LNCAP (cell line): ENCODE measurements around the gene CD163.

Experiments used
- CTCF ChIP-seq: fragments of 450-650 bp; IDR thresholded peaks from 2 replicates; pipeline ENCODE4 v1.5.1; 2017; ENCODE audit warnings: mild to moderate bottlenecking

Gene CD163

GRCh38 chr12:7499636-7500035 lies 3.9 kb downstream of the CD163 start:
- no peak for TF ChIP-seq CTCF

GRCh38 chr12:7498809-7499208 lies 4.8 kb downstream of the CD163 start:
- no peak for TF ChIP-seq CTCF

GRCh38 chr12:7497661-7498060 lies 5.9 kb downstream of the CD163 start:
- TF ChIP-seq CTCF: no peak

- no peak for TF ChIP-seq CTCF
Observed at GRCh38 chr12:7496451-7496850, 7.1 kb downstream of the CD163 start.

- no peak for TF ChIP-seq CTCF
Observed at GRCh38 chr12:7495136-7495535, 8.4 kb downstream of the CD163 start.

- TF ChIP-seq CTCF: no peak
Observed at GRCh38 chr12:7493006-7493405, 10.6 kb downstream of the CD163 start.

- no peak for TF ChIP-seq CTCF
Observed at GRCh38 chr12:7486512-7486911, 17.1 kb downstream of the CD163 start.

- TF ChIP-seq CTCF: no peak
Observed at GRCh38 chr12:7485095-7485494, 18.5 kb downstream of the CD163 start.
